ENCODE data around the gene CCDC71L.

The CCDC71L gene

DNA sequence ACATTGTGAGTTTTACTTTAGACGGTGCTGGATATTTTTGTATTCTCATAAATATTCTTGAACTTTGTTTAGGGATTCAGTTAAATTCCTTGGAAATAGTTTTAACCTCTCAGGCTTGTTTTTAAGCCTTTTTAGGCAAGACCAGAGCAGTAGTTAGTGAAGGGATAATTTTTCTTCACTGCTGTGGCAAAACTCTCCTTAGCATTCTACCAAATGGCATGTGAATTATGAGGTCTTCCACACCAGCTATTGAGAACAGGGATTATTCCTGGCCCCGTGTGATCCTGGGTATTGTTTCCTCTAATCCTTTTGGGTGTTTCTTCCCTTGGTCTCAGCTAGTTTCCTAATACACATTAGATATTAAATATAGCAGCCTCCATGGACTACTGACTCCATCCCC, 46.2 kb downstream of the CCDC71L start:
- FAIRE-seq (no peak), DNase-seq (ENCODE audit: insufficient read length, low spot score) (no peak)
- TF ChIP-seq, protein P1, sequence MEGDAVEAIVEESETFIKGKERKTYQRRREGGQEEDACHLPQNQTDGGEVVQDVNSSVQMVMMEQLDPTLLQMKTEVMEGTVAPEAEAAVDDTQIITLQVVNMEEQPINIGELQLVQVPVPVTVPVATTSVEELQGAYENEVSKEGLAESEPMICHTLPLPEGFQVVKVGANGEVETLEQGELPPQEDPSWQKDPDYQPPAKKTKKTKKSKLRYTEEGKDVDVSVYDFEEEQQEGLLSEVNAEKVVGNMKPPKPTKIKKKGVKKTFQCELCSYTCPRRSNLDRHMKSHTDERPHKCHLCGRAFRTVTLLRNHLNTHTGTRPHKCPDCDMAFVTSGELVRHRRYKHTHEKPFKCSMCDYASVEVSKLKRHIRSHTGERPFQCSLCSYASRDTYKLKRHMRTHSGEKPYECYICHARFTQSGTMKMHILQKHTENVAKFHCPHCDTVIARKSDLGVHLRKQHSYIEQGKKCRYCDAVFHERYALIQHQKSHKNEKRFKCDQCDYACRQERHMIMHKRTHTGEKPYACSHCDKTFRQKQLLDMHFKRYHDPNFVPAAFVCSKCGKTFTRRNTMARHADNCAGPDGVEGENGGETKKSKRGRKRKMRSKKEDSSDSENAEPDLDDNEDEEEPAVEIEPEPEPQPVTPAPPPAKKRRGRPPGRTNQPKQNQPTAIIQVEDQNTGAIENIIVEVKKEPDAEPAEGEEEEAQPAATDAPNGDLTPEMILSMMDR (IDR thresholded peaks at IDR 0.05; ENCODE audit: insufficient read depth, missing control alignments), result no peak

DNA sequence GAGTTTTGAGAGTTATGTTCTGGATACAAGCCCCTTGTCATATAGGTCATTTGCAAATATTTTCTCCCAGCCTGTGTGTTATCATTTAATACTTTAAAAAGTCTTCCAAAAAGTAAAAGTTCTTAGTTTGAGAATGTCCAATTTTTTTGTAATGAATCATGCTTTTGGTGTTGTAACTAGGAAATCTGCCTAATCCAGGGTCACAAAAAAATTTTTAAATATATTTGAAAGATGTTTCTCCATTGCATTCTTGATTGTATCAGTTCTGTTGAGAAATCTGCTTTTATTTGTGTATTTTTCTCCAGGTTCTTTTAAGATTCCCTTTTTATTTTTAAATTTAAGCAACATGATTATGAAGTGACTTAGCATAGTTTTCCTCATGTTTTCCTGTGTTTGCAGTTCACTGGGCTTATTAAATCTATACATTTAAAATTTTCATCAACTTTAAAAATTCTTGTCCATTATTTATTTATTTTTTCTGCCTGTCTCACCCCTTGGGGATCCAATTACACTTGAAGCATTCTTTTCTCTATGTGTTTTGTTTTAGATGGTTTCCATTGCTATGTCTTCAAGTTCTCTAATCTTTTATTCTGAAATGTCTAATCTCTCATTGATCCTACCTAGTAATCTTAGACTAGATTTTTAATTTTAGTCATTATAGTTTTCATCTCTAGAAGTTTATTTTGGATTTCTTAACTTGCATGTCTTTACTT, 47.0 kb downstream of the CCDC71L start:
- no peak for FAIRE-seq
- TF ChIP-seq, protein P1 (IDR thresholded peaks at IDR 0.05; ENCODE audit: insufficient read depth, missing control alignments), result no peak
- no peak for DNase-seq (ENCODE audit: insufficient read length, low spot score)

DNA sequence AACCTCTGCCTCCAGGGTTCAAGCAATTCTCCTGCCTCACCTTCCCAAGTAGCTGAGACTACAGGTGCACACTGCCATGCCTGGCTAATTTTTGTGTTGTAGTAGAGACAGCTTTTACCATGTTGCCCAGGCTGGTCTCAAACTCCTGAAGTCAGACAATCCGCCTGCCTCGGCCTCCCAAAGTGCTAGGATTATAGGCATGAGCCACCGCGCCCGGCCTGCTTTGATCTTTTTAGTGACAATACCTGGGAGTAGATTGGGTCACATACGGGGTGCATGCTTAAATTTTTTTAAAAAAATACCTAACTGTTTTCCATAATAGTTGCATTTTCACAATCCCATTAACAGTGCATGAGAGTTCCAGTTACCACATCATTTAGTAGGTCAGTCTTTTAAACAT, 47.7 kb downstream of the CCDC71L start:
- TF ChIP-seq, protein P1 (IDR thresholded peaks at IDR 0.05; ENCODE audit: insufficient read depth, missing control alignments), result no peak
- DNase-seq (ENCODE audit: insufficient read length, low spot score) (no peak), FAIRE-seq (no peak)

DNA sequence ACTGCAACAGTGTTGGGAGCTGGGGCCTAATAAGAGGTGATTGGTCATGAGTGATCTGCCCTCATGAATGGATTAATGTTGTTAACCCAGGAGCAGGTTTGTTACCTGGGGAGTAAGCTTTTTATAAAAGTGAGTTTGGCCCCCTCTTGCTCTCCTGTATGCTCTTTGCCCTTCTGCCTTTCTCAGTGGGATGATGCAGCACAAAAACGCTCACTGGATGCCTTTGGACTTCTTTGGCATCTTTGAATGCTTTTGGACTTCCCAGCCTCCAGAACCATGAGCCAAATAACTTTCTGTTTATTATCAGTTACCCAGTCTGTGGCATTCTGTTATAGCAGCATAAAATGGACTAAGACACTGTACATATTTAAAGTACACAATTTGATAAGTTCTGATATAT, 48.5 kb downstream of the CCDC71L start:
- TF ChIP-seq, protein P1 (IDR thresholded peaks at IDR 0.05; ENCODE audit: insufficient read depth, missing control alignments), result no peak
- no peak for FAIRE-seq
- DNase-seq (ENCODE audit: insufficient read length, low spot score), result no peak

DNA sequence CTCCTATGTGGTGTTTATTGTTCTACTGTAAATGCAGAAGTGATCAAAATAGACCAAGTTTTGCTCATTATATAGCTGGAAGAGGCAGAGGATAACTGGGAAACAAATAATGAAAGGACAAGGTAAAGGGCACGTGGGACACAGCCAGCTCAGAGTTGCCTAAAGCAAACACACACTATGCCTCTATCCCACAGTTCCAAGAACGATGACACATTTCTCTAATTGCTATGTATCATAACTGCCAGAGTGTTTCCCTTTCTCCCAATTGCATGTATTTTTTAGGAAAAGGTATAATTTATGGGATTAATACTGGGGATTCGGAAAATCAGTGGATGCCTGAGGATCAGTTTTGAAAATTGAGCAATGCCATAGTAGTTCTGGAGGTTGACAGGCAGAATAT, 49.0 kb downstream of the CCDC71L start:
- DNase-seq (ENCODE audit: insufficient read length, low spot score) (no peak), FAIRE-seq (no peak)
- TF ChIP-seq, protein P1 (IDR thresholded peaks at IDR 0.05; ENCODE audit: insufficient read depth, missing control alignments), result no peak

DNA sequence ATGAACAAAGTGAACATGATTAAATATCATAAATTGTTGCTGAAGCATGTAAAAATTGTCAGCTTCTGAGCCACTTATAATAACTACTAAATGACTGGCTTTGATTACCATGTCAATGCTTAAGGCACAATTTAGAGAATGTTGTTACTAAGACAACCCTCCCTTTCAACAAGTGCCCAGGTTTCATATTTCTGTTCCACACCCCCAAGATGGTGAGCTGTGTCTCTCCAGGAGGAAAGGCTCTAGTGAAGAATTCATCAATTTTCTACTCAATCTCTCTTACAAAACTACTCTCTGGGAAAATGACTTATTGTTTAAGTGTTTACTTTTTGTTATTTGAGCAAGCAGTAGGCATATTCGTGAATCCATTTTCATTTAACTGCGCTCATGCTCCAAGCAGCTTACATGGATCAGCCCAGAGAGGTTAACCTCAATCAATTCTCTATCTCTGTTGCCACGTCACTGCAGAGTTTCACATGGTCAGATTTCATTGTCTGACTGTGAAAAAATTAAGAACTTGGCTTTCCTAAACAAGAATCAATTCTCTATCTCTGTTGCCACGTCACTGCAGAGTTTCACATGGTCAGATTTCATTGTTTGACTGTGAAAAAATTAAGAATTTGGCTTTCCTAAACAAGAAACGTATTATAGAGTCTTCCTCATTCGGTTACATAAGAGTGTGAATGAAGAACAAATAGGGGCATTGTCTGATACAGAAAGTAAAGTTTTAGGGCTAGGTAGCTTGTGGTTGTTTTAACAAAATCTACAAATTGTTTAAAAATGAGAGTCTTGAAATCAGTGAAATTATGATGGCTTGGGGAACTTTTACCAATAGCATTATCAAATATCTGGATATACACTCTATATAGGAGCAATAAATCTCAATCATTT, 49.7 kb downstream of the CCDC71L start:
- TF ChIP-seq, protein P1 (IDR thresholded peaks at IDR 0.05; ENCODE audit: insufficient read depth, missing control alignments), result no peak
- FAIRE-seq (no peak), DNase-seq (ENCODE audit: insufficient read length, low spot score) (no peak)

DNA sequence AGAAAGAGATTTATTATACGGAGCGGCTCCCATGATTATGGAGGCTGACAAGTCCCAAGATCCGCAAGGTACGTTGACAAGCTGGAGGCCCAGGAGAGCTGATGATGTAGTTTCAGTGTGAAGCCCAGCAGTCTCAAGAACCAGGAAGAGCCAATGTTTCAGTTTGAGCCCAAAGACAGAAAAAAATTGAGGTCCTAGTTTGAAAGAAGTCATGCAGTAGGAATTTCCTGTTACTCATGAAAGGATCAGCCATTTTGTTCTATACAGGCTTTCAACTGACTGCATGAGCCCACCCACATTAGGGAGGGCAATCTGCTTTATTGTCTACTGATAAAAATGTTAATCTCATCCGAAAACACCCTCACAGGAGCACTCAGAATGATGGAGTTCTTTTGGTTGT, 51.5 kb downstream of the CCDC71L start:
- TF ChIP-seq, protein P1 (IDR thresholded peaks at IDR 0.05; ENCODE audit: insufficient read depth, missing control alignments), result no peak
- FAIRE-seq (no peak), DNase-seq (ENCODE audit: insufficient read length, low spot score) (no peak)
